ENCODE data around the gene HIVEP2.

The HIVEP2 gene

DNA sequence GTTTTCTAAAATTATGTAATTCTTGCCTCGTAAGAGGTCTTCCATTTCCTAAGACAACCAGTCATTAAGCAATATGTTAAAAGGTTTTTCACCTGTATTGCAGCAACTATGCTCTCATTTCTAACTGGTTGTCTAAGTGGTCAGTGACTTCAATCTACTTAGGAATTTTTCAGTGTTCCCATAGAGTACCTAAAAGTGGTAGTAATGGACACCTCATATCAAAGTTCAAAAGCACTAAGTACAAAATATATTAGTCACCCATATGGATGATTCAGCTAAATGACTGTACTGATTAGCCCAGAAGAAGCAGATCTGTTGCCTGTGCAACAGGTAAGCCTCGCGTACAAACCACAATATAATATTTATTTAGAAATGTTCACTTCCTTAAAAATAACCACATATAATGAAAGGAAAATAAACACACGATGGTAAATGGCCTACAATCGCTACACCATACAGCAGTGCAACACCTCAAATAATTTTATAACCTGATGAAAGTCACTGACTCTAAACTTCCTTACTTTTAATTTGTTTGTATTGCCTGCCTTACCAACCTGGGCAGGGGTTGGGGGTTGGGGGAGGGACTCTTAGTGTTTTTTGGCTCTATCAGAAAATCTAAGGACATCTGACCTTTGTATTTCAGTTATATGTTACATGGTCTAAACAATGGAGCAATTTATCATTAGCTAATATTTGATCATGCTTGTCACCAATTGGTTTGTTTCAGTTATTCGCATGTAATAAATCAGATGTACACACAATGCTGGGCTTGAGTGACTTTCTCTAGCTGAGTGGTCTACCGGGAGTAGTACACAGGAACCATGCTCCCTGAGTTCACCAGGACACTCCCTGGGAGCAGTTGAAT, 105.9 kb downstream of the HIVEP2 start:
- no peak for DNase-seq

DNA sequence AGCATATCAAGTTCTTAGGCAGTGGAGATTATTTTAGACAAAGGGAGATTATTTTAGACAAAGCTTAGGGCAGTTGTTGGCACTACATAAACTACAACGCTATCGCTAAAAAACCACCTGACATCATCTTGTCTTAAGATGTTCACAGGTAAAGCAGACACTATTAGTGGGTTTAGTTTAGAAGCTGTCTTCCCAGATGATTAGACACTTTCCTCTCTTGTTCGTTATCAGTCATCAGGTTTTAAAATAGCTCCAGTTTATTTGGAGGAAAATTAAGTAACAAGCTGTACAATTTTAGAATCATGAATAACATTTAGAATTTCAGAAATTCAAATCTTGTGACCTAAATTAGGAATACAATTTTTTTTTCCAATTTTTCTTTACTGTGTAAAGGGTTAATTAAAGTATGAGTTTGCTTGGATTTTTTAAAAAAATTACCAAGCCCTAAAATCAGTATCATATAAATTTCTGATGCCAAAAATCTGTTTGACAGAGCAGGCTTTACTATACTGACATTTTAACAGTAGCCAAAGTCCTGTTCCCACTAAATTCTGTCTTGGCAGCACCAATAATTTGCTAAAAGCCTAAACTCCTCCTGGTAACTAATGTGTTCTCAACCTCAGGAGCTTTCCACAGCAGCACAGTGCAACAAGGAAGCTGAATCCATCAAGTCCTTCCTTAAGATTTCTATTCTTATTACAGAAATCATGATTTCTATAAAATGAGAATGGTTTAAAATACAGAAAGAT, 109.0 kb downstream of the HIVEP2 start:
- DNase-seq, result no peak

DNA sequence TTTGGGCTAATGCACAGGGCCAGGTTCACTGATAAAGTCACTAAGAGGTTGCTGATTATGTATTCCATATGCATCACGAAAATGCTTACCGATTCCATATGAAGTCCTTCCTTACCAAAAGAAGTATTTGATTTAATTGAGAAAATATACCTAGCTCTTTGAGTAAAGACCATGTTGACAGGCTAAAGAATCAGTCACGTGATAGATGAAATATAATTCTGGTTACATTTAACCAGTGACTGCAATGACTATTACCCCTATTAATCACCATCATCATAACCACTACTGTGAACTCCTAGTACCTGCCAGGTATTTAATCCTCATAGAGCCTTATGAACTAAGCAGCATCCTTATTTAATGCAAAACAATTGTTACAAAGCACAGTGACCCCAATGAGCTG, 110.1 kb downstream of the HIVEP2 start:
- DNase-seq, result no peak

DNA sequence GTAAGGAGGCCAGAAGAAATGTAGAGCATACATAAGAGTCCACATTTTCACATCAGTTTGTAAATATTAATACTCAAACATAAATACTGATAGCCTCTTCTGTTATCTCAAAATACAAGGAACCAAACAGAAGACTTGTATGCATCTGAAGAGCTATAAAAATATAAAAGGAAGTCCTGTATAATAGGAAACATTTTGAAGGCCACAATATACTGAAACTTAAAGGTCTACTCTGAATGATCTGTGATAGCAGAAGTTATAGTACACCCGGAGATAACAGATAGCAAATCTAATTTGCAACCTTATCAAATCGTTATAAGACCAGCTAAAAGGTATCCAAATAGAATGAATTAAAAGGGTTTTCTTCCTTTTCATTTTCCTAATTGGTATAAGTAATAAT, 111.2 kb downstream of the HIVEP2 start:
- DNase-seq, result no peak

DNA sequence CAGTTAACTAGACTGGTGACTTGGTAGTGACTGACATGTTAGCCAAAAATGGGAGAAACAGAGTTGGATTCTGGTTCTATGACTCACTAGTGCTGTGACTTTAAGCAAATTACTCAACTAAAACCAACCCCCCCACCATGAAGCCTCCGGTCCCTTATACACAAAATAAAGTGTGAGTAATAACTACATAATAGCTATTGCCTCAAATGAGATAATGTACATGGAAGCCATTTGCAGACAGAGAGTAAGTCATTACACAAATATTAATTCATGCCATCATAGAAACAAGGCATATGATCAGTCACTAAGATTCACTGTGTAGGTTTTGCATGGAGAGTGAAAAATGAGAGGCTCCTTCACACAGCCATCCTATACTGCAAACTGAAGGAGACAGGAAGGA, 111.9 kb downstream of the HIVEP2 start:
- DNase-seq, result no peak

DNA sequence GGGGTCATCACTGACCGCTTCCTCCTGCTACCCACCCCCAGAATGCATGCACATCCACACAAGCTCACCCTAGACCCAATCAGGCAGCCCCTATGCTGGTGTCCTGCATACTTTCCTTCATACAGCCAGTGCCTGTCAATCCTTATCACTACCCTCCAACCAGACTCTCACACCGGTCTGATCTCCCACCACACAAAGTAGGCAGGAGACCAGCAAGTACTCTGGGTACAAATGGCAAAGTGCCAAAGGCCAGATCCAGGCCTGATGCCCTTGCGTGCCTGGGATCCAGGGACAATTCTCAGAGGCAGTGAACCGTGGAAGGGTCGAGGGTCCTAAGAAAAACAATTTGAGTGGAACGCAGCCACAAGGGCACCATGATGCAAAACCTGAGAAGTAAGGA, 114.2 kb downstream of the HIVEP2 start:
- DNase-seq, result no peak

DNA sequence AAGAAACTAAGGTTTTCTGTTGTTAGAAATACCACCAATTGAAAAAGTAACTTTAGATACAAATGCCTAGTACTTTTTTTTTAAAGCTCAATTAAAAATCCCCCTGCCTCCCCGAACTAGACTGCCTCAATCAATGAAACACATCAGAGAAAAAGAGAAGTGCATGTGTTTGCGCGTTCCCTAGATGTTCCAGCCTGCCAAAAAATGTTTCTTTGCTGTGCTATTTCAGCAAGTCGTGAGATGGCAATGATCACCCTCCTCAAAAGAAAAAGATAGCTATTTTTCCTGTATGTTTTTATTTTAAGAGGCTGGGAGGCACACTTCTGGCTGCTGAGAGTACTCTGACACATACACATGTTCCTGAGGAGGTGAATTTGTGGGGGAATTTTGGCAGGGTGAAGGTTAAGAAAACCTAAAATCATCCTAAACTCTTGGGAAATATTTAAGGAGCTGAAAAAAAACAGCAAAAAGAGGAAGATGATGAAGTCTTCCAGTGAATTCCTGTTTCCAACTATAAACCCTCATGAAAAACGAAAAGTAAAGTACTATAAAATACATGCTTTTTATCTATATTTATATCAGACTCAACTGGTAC, 114.8 kb downstream of the HIVEP2 start:
- no peak for DNase-seq

DNA sequence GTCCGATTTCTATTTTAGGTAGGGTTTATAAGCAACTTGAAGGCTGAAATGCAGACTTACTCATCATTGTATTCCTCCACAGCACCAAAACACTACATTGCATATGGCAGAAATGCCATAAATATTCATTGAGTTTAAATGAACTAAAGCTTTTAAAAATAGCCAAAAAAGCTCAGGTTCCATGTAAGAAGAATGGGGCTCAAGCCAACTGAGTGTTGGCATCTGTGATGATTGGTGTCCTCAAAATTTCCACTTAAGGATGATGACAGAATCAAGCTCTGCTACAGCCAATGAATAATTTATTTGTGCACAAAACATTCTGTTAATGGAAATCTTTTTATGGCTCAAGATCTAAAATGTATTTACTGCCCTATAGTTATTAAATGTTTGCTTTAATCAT, 115.4 kb downstream of the HIVEP2 start:
- DNase-seq, result no peak

DNA sequence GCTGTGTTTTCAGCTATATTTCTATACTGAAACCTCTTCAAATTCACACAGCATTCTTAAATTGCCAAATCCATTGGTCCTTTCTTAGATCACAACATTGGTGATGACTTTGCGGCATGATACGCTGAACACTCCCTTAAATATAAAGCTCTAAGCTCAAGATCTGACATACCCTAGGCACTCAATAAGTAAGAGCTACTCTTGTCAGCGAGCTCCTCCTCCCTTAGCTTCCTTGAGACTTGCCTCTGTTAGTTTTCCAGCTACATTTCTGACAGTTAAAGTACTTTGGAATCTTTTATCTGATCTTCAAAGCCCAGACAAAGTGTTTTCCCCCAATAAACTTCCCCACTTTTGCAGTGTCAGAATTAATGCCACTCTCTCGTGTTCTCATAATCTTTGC, 117.0 kb downstream of the HIVEP2 start:
- DNase-seq, result no peak

DNA sequence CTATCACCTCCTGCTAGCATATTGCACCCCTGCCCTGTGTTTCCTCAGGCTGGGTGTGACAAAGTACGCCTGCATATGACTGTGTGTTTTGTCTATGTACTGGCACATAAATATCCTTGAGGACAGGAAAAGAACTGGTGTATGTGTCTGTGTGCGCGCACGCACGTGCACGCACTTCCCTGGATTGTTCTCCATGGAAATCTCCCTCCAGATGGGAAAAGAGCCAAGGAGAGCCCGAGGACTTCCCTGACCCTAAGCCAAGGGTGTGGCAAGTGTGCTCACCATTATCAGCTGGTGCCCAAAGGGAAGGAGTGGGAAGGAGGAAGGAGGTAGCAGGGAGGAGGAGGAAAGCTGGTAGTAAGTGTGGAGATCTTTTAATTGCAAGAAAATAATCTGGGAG, 117.6 kb downstream of the HIVEP2 start:
- DNase-seq, result no peak

DNA sequence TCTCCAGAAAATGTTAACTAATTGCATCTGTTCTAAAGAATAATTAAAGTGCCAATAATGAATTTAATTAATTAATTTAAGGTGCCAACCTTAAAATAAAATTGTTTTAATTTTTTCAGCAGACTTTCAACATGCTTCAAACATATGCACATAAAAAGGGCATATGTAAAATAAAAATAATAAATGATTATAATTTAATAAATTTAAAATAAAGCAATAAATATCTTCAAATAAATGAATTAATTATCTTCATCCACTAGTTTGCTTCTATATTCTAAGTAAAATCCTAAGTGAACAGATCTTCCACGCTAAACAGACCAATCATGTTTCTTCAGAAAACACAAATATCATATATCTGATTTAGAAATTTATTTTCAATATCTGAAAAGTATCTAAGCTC, 119.2 kb downstream of the HIVEP2 start:
- DNase-seq, result no peak

DNA sequence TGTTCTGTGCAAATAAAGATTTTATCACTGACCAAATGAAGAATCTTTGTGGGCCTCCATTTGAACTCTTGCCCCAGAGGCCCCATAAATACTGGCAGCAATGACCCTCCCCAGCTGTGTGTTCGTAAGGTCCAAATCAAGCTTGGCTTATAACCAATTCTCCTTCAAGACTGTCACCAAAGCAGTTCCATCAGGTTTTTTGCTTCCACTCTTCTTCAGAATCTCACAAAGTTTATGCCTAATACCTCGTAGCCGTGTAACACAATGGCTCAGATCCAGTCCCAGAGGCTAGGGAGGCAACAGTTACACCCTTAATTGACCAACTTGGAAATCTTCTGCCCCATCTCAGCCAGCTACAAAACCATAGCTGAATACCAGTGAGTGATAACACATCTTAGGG, 120.5 kb downstream of the HIVEP2 start:
- no peak for DNase-seq

DNA sequence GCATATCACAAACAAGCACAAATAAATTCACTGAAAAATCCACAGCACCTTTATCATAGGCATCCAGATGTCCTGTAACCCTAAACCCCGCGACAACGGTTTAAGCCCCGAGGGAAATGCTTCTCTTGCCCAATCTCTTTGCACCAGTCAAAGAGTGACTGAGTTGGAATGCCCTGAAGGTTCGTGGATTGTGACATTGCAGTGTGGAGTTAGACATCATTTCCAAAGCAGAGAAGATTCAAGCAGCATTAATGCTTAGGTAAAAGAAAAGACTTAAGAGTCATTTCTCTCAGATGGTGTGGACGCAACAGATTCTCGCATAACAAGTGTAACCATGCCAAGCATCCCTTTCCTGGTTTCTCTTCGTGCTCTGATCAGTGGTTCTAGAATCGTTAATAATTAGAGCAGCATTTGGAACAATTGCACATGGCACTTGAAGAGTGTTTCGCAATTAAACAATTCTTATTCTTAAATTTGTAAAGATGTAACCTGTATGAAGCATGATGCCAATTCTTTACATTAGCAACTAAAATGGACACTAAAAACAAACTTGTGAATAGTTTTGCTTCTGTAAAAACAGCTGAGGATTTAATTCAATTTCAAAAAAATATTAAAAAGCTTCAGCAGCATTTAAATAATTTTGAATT, 121.6 kb downstream of the HIVEP2 start:
- no peak for DNase-seq

DNA sequence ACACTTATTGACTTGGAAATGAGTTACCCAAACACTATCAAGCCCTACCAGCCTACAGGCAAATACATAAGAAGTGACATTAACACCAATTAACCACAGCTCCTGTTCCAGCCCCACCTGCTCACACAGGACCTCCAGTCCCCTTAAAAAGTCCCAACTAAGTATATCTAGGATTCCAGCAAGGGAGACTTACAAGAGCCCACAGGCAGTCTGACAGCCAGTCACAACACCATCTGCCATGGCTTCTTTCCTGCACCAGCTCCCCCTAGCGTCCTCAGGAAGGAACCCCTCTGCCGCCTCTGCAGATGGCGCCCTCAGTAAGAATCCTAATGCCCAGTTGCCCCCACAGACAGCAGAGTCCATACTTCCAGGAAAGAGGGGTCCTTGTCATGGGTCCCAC, 122.1 kb downstream of the HIVEP2 start:
- no peak for DNase-seq

DNA sequence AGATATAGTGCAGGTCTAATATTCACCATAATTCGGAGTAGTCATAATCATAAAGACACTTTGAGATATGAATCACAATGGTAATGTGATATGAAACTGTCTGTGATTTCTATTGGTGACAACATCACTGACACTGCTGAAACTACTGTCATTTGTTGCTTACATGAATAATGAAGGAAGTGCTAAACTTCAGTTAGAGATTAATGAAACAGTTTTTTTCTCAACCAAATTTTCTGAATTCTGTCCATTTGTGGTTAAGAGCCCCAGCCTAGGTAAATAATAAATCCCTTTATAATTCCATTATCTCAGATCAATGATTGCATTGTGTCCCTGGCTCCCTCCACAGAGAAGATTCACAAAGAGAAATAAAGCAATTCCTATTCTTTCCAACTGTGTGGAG, 122.6 kb downstream of the HIVEP2 start:
- no peak for DNase-seq

DNA sequence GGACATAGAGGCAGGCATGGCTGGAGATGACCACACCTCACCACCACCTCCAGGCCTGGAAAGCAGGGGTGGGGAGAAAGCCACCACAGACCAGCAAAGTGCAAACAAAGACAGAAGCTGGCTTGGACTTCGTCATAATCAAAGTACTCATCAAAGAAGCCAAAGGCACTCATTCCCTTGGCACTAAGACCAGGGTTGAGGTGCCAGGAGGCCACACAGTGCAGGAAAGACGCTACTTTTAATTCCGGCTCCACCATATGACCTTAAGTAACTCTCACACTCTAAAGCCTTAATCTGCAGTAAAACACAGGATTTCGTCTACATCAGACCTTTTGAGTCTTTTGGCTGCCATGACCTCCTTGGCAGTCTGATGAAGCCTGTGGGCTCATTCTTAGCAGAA, 123.1 kb downstream of the HIVEP2 start:
- no peak for DNase-seq

DNA sequence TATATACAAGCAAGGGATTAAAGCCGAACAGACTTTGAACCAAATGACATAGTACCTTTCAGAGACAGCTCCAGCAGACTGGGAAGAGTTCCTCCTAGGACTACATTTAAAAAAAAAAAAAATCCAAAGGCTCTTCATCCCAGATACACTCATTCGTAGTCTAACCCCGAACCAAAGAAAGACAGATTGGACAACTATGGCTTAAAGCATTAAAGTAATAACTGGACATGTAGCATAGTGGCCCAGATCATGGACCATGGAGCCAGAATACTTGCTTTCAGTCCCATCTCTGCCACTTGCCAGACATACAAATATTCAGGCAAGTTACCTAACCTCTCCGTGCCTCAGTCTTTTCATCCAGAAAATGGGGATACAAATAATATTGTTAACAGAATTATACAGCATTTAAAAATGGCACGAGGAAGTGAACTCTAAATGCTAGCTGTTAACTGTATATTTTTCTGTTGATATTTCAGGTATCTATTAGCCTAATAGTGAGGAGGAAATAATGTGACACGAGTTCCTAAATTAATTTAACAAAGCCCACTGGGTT, 123.7 kb downstream of the HIVEP2 start:
- no peak for DNase-seq

DNA sequence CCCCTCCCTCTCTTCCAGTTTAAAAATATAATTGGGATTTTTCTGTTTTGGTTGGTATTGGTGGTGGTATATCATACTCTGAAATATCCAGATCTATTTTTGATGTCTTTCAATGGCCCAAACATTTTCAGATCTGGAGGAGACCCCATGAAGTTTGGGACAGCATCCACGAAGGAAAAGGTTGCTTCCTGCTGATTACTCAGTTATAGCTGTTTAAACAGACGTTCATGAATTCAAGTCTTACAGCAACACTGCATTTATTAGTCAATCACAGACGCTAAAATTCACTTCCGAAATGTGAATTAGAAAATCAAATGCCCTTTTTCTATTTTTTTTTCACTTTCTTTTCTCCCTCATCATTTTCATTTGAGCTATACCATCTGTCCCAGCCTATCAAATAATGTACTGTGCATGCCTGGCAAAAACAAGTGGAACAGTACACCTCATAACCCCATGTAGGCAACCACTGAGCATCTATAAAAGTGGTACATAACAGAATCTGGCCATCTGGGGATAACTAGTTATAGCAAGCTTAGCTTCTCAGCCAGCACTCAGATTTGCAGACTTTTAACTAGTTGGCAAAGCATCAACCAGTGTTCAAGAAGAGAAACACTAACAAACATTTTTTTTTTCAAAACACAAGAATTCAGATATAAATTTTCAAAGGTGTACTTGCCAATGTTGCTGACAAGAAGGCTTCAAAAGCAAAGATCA, 124.5 kb downstream of the HIVEP2 start:
- DNase-seq, result no peak

DNA sequence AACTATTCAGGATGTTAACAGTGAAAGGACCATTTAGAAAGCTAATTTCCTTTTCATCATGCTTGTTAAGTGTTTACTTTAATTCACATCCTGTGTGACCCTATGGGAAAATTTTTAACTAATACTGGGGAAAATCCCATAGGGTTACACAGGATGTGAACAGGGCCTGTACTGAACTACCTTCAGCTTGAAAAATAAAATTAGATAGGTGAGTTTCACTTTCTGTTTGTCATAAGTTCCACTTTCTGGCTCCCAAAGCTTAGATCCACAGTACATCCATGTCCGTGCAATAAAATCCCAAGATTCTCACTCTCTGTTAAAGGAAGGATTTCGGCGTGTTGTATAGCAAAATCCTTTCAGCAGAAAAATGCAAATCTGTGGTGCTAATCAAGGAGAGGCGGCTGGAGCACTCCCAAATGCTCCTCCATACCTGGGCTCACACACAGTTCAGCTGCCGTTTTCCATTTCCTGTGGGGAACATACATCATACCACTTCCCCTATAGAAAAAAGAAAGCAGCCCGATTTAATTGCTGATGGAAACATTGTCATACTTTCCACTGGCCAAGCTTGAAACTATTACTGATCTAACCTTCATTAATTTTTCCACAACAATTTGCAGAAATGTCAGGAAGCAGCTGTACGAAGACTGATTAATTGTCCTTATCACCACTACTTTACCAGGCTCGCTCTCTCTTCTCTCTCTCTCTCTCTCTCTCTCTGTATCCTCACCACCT, 125.2 kb downstream of the HIVEP2 start:
- no peak for DNase-seq

DNA sequence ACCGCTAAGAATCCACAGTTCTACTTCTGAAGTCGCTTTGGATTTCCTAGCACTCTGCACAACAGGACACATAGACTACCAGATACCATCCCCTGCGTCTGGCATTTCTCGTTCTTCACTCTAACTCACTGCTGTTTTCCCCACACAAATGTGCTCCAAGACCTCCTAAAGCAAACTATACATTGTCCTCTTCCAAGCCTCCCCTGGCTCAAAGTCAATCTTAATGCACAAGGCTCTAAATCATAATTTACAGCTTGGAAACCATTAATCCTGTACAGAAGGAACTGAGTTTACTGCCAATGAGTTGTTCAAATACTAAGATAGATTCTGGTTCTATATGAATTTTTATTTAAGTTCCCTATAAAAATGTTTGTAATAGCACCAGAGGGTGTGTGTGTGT, 128.5 kb downstream of the HIVEP2 start:
- DNase-seq, result no peak

DNA sequence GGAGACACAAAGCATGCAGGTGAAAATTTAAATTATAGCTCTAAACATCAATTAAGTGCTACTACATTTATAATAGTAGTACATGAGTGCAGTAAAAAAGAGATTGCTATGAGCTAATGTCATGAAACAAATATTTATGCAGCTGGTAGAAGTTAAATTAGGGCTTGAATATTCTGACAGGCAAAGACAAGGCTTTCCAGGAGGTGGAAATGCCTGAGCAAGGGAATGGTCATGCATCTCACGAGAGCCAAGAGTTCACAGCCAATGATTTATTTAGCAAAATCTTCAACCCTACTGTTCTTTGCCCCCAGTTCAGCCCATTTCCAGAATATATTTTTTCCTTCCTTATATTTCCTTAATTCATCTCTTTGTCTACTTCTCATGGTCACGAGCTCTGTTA, 128.9 kb downstream of the HIVEP2 start:
- no peak for DNase-seq

DNA sequence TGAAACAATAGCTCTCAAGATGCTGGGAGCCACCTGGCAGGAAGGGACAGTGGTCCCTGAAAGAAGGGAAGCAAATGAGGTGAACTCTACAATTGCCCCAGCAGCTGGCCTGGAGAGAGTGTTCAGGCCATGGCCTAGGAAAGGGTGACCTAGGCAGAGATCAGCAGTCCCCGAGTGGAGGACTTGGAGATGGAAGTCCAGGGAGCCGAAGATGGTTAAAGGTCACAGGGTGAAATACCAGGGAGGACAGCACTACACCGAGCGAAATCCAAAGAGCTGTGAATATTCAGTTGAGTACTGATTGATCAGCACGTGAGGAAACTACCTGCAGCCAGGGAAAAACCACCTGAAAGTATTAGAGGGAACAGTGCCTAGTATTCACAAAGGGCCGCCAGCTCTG, 133.1 kb downstream of the HIVEP2 start:
- DNase-seq, result no peak

All from NCI-H1048 (cell line).